CD4-positive, alpha-beta T cell (primary cell): ENCODE data around the gene UGGT1. TPM values are rescaled to one million over a fixed set of nuclear protein-coding genes. Genes with fewer than 3 reads are reported as not detected.

Experiments
- ATAC-seq: fragments of 200-7000 bp; cut with Tn5 transposase; one replicate; pipeline ENCODE4 v1.10.0; 2022; ENCODE audit warnings: mild to moderate bottlenecking; ENCODE audit not compliant: poor library complexity
- CTCF ChIA-PET: fragments of 350-600 bp; sonication (Branson Sonifier 250); formaldehyde crosslinking; loops from one replicate; lab custom pipeline; 2021; ENCODE audit warnings: antibody characterized with exemption, inconsistent platforms; lab: Charles Lee
- POLR2A ChIA-PET: fragments of 350-600 bp; sonication (Branson Sonifier 250); formaldehyde crosslinking; loops from one replicate; lab custom pipeline; 2021; ENCODE audit warnings: antibody characterized with exemption, inconsistent platforms; lab: Charles Lee
- DNase-seq, 14 experiments: peaks; one replicate each; pipeline ENCODE4 v3.0.0-alpha.2; 2013 to 2020; ENCODE audit warnings: mixed read lengths in 2 of 14
- H3K27ac ChIP-seq, 2 donors: one replicate each; pipeline versions ENCODE4 v1.5.1 to v1.7.0; 2013; ENCODE audit warnings: low read length in 2 of 2, low read depth in 1 of 2, mild to moderate bottlenecking in 1 of 2
- H3K27me3 ChIP-seq, 2 experiments: 1 replicate in 1 of 2; 2 replicates in 1 of 2; pipeline versions ENCODE4 v1.6.1 to v1.7.0; 2013; ENCODE audit warnings: low read length in 2 of 2, control low read depth in 1 of 2, mild to moderate bottlenecking in 1 of 2, moderate library complexity in 1 of 2; ENCODE audit not compliant: insufficient read depth in 2 of 2, control insufficient read depth in 1 of 2
- H3K36me3 ChIP-seq: one replicate; pipeline ENCODE4 v1.6.1; 2013; ENCODE audit warnings: low read length, control low read depth; ENCODE audit not compliant: insufficient read depth
- H3K4me1 ChIP-seq: one replicate; pipeline ENCODE4 v1.6.1; 2013; ENCODE audit warnings: low read length, control low read depth; ENCODE audit not compliant: insufficient read depth
- H3K4me3 ChIP-seq: one replicate; pipeline ENCODE4 v1.5.1; 2013; ENCODE audit warnings: mild to moderate bottlenecking, low read length, moderate library complexity
- H3K9me3 ChIP-seq, 2 experiments: 1 replicate in 1 of 2; 2 replicates in 1 of 2; pipeline versions ENCODE4 v1.6.1 to v1.7.0; 2013; ENCODE audit warnings: low read length in 2 of 2, mild to moderate bottlenecking in 2 of 2, control low read depth in 1 of 2, moderate library complexity in 1 of 2; ENCODE audit not compliant: control insufficient read depth in 1 of 2, insufficient read depth in 1 of 2
- H3K27ac Mint-ChIP-seq: one replicate; pipeline ENCODE4 v1.8.0; 2020; ENCODE audit warnings: mixed read lengths
- H3K27me3 Mint-ChIP-seq: one replicate; pipeline ENCODE4 v1.8.0; 2021; ENCODE audit warnings: mixed read lengths
- H3K36me3 Mint-ChIP-seq: one replicate; pipeline ENCODE4 v1.8.0; 2021; ENCODE audit warnings: low read depth, mixed read lengths
- H3K4me1 Mint-ChIP-seq: one replicate; pipeline ENCODE4 v1.8.0; 2021; ENCODE audit warnings: low read depth, mixed read lengths
- H3K4me3 Mint-ChIP-seq: one replicate; pipeline ENCODE4 v1.8.0; 2020; ENCODE audit warnings: mild to moderate bottlenecking, mixed read lengths
- H3K9me3 Mint-ChIP-seq: one replicate; pipeline ENCODE4 v1.8.0; 2020; ENCODE audit warnings: mixed read lengths
- CTCF ChIP-seq: fragments of 200-600 bp; IDR thresholded peaks from one replicate; pipeline ENCODE4 v1.8.0; 2022; ENCODE audit warnings: antibody characterized with exemption, mild to moderate bottlenecking
- intact Hi-C, 2 experiments: fragments of 100-400 bp; cut with DNase I in 1 of 2; cut with micrococcal nuclease in 1 of 2; formaldehyde crosslinking; loops; one replicate each; pipeline versions ENCODE4 v1.15.1 to v1.9.0; 2023 to 2025; cut with DNase I, micrococcal nuclease
- total RNA-seq, 174 experiments: library from RNA in 2 of 174; stranded (reverse) in 2 of 174; gene quantifications; one replicate each; pipeline ENCODE4 v1.2.3 and lab custom pipeline; 2021 to 2026

UGGT1 gene
- total RNA-seq, 2 experiments from 2014 or later, result 23.5 to 28.4 TPM

GRCh38 chr2:128160616-128161275 is 69.7 kb downstream of the UGGT1 start:
- Mint-ChIP-seq H3K36me3 (peaks cover 90% of the 10 kb centered on the region), H3K27ac (peak overlapping the region; percentile 27), H3K27me3 (no peaks in the 10 kb centered on the region), H3K4me1 (no peaks in the 10 kb centered on the region), H3K9me3 (no peaks in the 10 kb centered on the region), H3K4me3 (no peak overlapping the region)
- no peak for ATAC-seq
- ChIA-PET POLR2A (no interaction called here), CTCF (no interaction called here)
- Histone ChIP-seq H3K36me3 (peaks cover 84% of the 10 kb centered on the region), H3K9me3 (no peaks in the 10 kb centered on the region), H3K4me1 (no peaks in the 10 kb centered on the region), H3K27ac (no peak overlapping the region), H3K27me3 (no peaks in the 10 kb centered on the region), H3K4me3 (no peak overlapping the region)
- intact Hi-C loops, result no loop called here
- no peak for TF ChIP-seq CTCF
- no peak for DNase-seq

- H3K4me3 ChIP-seq, result no peak overlapping the region
- no peak for TF ChIP-seq CTCF
- no peaks in the 10 kb centered on the region for H3K4me1 ChIP-seq
- DNase-seq, result peak in 2 of 14 experiments; percentile 24 to 42
- Mint-ChIP-seq H3K27ac (no peak overlapping the region), H3K9me3 (no peaks in the 10 kb centered on the region), H3K4me1 (peaks cover under 1% of the 10 kb centered on the region), H3K27me3 (no peaks in the 10 kb centered on the region), H3K4me3 (no peak overlapping the region), H3K36me3 (peaks cover 92% of the 10 kb centered on the region)
- ChIA-PET CTCF (interaction anchor here (0.7 kb wide), 1 partner anchor 23 kb away, joined by 3 read pairs; no protein-coding TSS in a partner anchor), POLR2A (no interaction called here)
- ATAC-seq, result no peak
- no peaks in the 10 kb centered on the region for H3K27me3 ChIP-seq
- intact Hi-C loops, result no loop called here
- H3K9me3 ChIP-seq, result no peaks in the 10 kb centered on the region
- no peak overlapping the region for H3K27ac ChIP-seq
- peaks cover 85% of the 10 kb centered on the region for H3K36me3 ChIP-seq
These were observed 71.3 kb downstream of the UGGT1 start for GRCh38 chr2:128162266-128162665.

GRCh38 chr2:128164311-128164710 is 73.3 kb downstream of the UGGT1 start:
- no peak overlapping the region for H3K4me3 ChIP-seq
- H3K27me3 ChIP-seq, result no peaks in the 10 kb centered on the region
- Mint-ChIP-seq H3K27me3 (no peaks in the 10 kb centered on the region), H3K27ac (no peak overlapping the region), H3K9me3 (no peaks in the 10 kb centered on the region), H3K36me3 (peaks cover 90% of the 10 kb centered on the region), H3K4me3 (no peak overlapping the region), H3K4me1 (peaks cover 15% of the 10 kb centered on the region)
- peaks cover 5% of the 10 kb centered on the region for H3K4me1 ChIP-seq
- CTCF ChIA-PET, result no interaction called here
- no peak for TF ChIP-seq CTCF
- POLR2A ChIA-PET, result no interaction called here
- ATAC-seq (no peak), DNase-seq (no peak)
- H3K36me3 ChIP-seq, result peaks cover 76% of the 10 kb centered on the region
- H3K9me3 ChIP-seq, result no peaks in the 10 kb centered on the region
- intact Hi-C loops, result no loop called here
- no peak overlapping the region for H3K27ac ChIP-seq
